SU-DHL-6 (cell line): ENCODE data around the gene TECTA.

Source experiments
- CTCF ChIP-seq: fragments of 200-600 bp; sonication (generic); IDR thresholded peaks from one replicate; pipeline ENCODE4 v1.5.1; 2017; ENCODE audit warnings: antibody characterized with exemption, mild to moderate bottlenecking, low read length, moderate library complexity; ENCODE audit not compliant: insufficient read depth, poor library complexity, severe bottlenecking
- EZH2phosphoT487 ChIP-seq: fragments of 200-600 bp; sonication (generic), shearing (Covaris generic); conservative IDR thresholded peaks from 2 replicates; pipeline ENCODE4 v1.6.1; 2018; ENCODE audit warnings: mild to moderate bottlenecking, antibody characterized with exemption, low read length, moderate library complexity, mixed read lengths

- no peak for TF ChIP-seq CTCF
- no peak for TF ChIP-seq EZH2phosphoT487
Measured at GRCh38 chr11:121141066-121141465, 40.0 kb downstream of the TECTA start.
